Testis (tissue), 3 donors: ENCODE measurements around the gene MPRIP. TPM values are rescaled to one million over a fixed set of nuclear protein-coding genes. Genes with fewer than 3 reads are reported as not detected.

Experiments used
- DNase-seq: peaks from one replicate; pipeline ENCODE4 v3.0.0-alpha.2; 2019
- H3K27ac ChIP-seq, 2 donors: fragments of 200-600 bp; sonication (generic); one replicate each; pipeline ENCODE4 v1.5.1; 2019
- H3K27me3 ChIP-seq: fragments of 200-600 bp; sonication (generic); one replicate; pipeline ENCODE4 v1.5.1; 2019
- H3K36me3 ChIP-seq: fragments of 200-600 bp; sonication (generic); one replicate; pipeline ENCODE4 v1.5.1; 2017; ENCODE audit warnings: low read depth; ENCODE audit errors: missing control alignments
- H3K4me1 ChIP-seq: fragments of 200-600 bp; sonication (generic); one replicate; pipeline ENCODE4 v1.5.1; 2019
- H3K4me3 ChIP-seq, 2 donors: fragments of 200-600 bp; sonication (generic); one replicate each; pipeline ENCODE4 v1.5.1; 2017 to 2019
- H3K9me3 ChIP-seq: fragments of 200-600 bp; sonication (generic); one replicate; pipeline ENCODE4 v1.5.1; 2017
- POLR2A ChIP-seq: fragments of 450-650 bp; IDR thresholded peaks from one replicate; pipeline ENCODE4 v1.6.1; 2017; ENCODE audit warnings: antibody characterized with exemption, mild to moderate bottlenecking, moderate library complexity
- WGBS, 2 donors: methylation state at CpG; one replicate each; pipeline ENCODE4 v1.1.5; 2018; 5-methylcytosine and 5-hydroxymethylcytosine counted together
- intact Hi-C: fragments of 100-400 bp; cut with DNase I; formaldehyde crosslinking; loops from one replicate; pipeline ENCODE4 v1.15.1; 2023; ENCODE audit warnings: low total_unique reads
- polyA plus RNA-seq: library from polyadenylated mRNA; stranded (reverse); fragments of 350-450 nt; fragmentation: Illumina TruSeq; extraction: RNeasy Lipid Tissue Mini Kit (QIAGEN cat#74804); gene quantifications from one replicate; pipeline ENCODE4 v1.2.3, GENCODE V29; 2014; ENCODE audit warnings: low read depth, low replicate concordance; ENCODE audit not compliant: insufficient read depth
- total RNA-seq, 2 donors: library from RNA; depleted of rRNA; stranded (reverse); fragments of >200 nt; gene quantifications; one replicate each; pipeline ENCODE4 v1.2.3, GENCODE V29; 2016
- TF ChIP-seq, protein P1 (sequence below), 3 experiments: fragments of 450-650 bp in 2 of 3; fragments of 200-600 bp in 1 of 3; sonication (generic) in 1 of 3; IDR thresholded peaks; one replicate each; pipeline ENCODE4 v1.5.1; 2016 to 2019; ENCODE audit warnings: antibody characterized with exemption in 3 of 3, mild to moderate bottlenecking in 2 of 3, moderate library complexity in 1 of 3

Gene MPRIP
- total and polyA plus RNA-seq, 3 donors from 2014 or later: 191 to 337 (median 304) TPM

- no peaks in the 10 kb centered on the region for H3K9me3 ChIP-seq
- H3K27ac ChIP-seq: no peak overlapping the region
- TF ChIP-seq, protein P1, sequence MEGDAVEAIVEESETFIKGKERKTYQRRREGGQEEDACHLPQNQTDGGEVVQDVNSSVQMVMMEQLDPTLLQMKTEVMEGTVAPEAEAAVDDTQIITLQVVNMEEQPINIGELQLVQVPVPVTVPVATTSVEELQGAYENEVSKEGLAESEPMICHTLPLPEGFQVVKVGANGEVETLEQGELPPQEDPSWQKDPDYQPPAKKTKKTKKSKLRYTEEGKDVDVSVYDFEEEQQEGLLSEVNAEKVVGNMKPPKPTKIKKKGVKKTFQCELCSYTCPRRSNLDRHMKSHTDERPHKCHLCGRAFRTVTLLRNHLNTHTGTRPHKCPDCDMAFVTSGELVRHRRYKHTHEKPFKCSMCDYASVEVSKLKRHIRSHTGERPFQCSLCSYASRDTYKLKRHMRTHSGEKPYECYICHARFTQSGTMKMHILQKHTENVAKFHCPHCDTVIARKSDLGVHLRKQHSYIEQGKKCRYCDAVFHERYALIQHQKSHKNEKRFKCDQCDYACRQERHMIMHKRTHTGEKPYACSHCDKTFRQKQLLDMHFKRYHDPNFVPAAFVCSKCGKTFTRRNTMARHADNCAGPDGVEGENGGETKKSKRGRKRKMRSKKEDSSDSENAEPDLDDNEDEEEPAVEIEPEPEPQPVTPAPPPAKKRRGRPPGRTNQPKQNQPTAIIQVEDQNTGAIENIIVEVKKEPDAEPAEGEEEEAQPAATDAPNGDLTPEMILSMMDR (IDR thresholded peaks at IDR 0.05): no peak
- TF ChIP-seq POLR2A: no peak
- peaks cover 9% of the 10 kb centered on the region for H3K4me1 ChIP-seq
- H3K27me3 ChIP-seq: no peaks in the 10 kb centered on the region
- H3K36me3 ChIP-seq: no peaks in the 10 kb centered on the region
- intact Hi-C loops: no loop called here
- WGBS, 2 donors: 87 to 90% methylated on average over 4 of the region's 4 CpGs
- DNase-seq: no peak
- H3K4me3 ChIP-seq: no peak overlapping the region
Observed at GRCh38 chr17:17152385-17152784, 110.1 kb downstream of the MPRIP start.

DNA sequence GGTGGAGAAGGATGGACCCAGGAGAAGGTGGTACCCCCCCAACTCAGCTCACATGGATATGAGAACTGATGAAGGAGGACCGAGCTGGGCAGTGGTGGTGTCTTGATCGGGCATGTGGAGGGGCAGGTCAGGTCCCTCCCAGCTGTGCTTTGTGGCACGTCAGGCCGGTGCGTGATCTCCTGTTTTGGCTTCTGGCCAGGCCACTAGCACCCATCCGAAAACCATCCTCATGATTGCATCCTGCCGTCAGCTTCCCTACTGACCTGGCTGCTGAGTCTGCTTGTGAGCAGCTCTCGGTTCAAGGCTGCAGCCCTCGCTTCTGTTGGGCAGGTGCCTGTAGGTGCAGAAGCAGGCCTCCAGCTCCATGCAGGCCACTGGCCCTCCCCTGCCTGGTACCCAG lies 110.8 kb downstream of the MPRIP start:
- TF ChIP-seq, protein P1 (IDR thresholded peaks at IDR 0.05): no peak
- no peak for TF ChIP-seq POLR2A
- Histone ChIP-seq H3K9me3 (no peaks in the 10 kb centered on the region), H3K4me1 (peaks cover 9% of the 10 kb centered on the region), H3K27me3 (no peaks in the 10 kb centered on the region), H3K27ac (no peak overlapping the region), H3K4me3 (no peak overlapping the region), H3K36me3 (no peaks in the 10 kb centered on the region)
- DNase-seq: no peak
- 73 to 91% methylated on average over 9 of the region's 9 CpGs for WGBS, 2 donors
- intact Hi-C loops: no loop called here

GRCh38 chr17:17153709-17154108 lies 111.5 kb downstream of the MPRIP start:
- Histone ChIP-seq H3K9me3 (no peaks in the 10 kb centered on the region), H3K4me3 (no peak overlapping the region), H3K27me3 (no peaks in the 10 kb centered on the region), H3K4me1 (peaks cover 9% of the 10 kb centered on the region), H3K36me3 (no peaks in the 10 kb centered on the region), H3K27ac (no peak overlapping the region)
- 77 to 96% methylated on average over 6 to 7 of the region's 7 CpGs for WGBS, 2 donors
- TF ChIP-seq POLR2A: no peak
- TF ChIP-seq, protein P1 (IDR thresholded peaks at IDR 0.05): no peak
- DNase-seq: no peak
- intact Hi-C loops: no loop called here

DNA sequence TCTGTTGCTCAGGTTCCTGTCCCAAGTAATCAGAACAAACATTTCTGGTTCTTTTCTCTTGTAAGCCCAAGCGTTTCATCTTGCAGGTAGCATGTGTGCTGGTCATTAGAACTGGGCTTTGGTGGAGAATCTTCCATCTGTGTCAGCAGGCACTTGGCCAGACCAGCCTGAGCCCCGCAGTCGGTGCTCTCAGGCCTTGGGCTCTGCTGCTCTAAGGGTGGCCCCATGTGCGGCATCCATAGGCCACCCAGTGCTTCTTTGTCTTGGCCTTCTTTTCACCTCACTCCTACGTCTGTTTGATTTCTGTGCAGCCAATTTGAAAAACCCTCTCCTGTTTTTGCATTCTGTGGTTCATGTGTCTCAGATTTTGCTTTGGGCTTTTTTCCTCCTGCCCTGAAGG lies 112.3 kb downstream of the MPRIP start:
- no peak for TF ChIP-seq POLR2A
- TF ChIP-seq, protein P1 (IDR thresholded peaks at IDR 0.05): no peak
- no peaks in the 10 kb centered on the region for H3K27me3 ChIP-seq
- H3K4me3 ChIP-seq: no peak overlapping the region
- no peak overlapping the region for H3K27ac ChIP-seq
- intact Hi-C loops: no loop called here
- 61 to 73% methylated on average over 5 of the region's 5 CpGs for WGBS, 2 donors
- H3K36me3 ChIP-seq: no peaks in the 10 kb centered on the region
- H3K9me3 ChIP-seq: no peaks in the 10 kb centered on the region
- peaks cover 9% of the 10 kb centered on the region for H3K4me1 ChIP-seq
- no peak for DNase-seq

DNA sequence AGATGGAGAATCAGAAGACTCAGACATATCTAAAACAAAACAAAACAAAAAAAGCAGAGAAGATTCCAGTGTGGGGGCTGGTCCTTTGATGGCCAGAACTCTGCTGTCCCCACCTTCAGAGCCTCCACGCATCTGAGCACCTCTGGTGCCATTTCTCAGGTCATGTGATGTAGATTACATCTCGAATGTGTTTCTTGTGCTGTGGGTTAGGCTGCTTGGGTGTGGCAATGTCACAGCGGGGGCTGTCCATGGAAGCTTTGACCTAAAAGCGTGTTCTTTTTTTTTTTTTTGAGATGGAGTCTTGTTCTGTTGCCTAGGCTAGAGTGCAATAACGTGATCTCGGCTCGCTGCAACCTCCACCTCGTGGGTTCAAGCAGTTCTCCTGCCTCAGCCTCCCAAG lies 112.7 kb downstream of the MPRIP start:
- intact Hi-C loops: no loop called here
- H3K4me3 ChIP-seq: no peak overlapping the region
- H3K9me3 ChIP-seq: no peaks in the 10 kb centered on the region
- H3K36me3 ChIP-seq: peaks cover under 1% of the 10 kb centered on the region
- whole genome bisulfite sequencing, 2 donors: 82 to 84% methylated on average over 8 of the region's 8 CpGs
- H3K27ac ChIP-seq: no peak overlapping the region
- H3K27me3 ChIP-seq: no peaks in the 10 kb centered on the region
- DNase-seq: no peak
- peaks cover 9% of the 10 kb centered on the region for H3K4me1 ChIP-seq
- TF ChIP-seq, protein P1 (IDR thresholded peaks at IDR 0.05): no peak
- no peak for TF ChIP-seq POLR2A
